DND-41 (cell line): ENCODE data around the gene LINC00237.

Experiments
- CTCF ChIP-seq: IDR thresholded peaks from 2 replicates; pipeline ENCODE4 v1.5.1; 2012; ENCODE audit warnings: borderline replicate concordance, low read length, moderate library complexity, mild to moderate bottlenecking; ENCODE audit not compliant: poor library complexity, severe bottlenecking; ENCODE audit errors: extremely low read depth
- EZH2 ChIP-seq: IDR thresholded peaks from 3 replicates; pipeline ENCODE4 v1.6.1; 2012; ENCODE audit warnings: borderline replicate concordance, low read depth, mild to moderate bottlenecking, moderate library complexity, low read length, inconsistent platforms; ENCODE audit not compliant: severe bottlenecking

GRCh38 chr20:21117521-21117920 lies 11.4 kb upstream of the LINC00237 start:
- no peak for TF ChIP-seq CTCF
- TF ChIP-seq EZH2, result no peak
